Activated CD8-positive, alpha-beta T cell treated with anti-CD3 and anti-CD28 coated beads for 36 hours (primary cell): ENCODE data around the gene TGFBR1. TPM values are rescaled to one million over a fixed set of nuclear protein-coding genes. Genes with fewer than 3 reads are reported as not detected.

Experiments
- ATAC-seq: fragments of 200-7000 bp; cut with Tn5 transposase; one replicate; pipeline ENCODE4 v1.10.0; 2021; ENCODE audit warnings: mild to moderate bottlenecking, moderate library complexity
- CTCF ChIA-PET: fragments of 350-600 bp; sonication (Branson Sonifier 250); formaldehyde crosslinking; loops from one replicate; lab custom pipeline; 2021; ENCODE audit warnings: antibody characterized with exemption; lab: Charles Lee
- POLR2A ChIA-PET: fragments of 350-600 bp; sonication (Branson Sonifier 250); formaldehyde crosslinking; loops from one replicate; lab custom pipeline; 2021; ENCODE audit warnings: antibody characterized with exemption; lab: Charles Lee
- DNase-seq: peaks from one replicate; pipeline ENCODE4 v3.0.0-alpha.2; 2020
- H3K27ac Mint-ChIP-seq: one replicate; pipeline ENCODE4 v1.8.0; 2021; ENCODE audit warnings: mild to moderate bottlenecking, mixed read lengths
- H3K27me3 Mint-ChIP-seq: one replicate; pipeline ENCODE4 v1.8.0; 2021; ENCODE audit warnings: mixed read lengths
- H3K36me3 Mint-ChIP-seq: one replicate; pipeline ENCODE4 v1.8.0; 2021; ENCODE audit warnings: low read depth, mixed read lengths
- H3K4me1 Mint-ChIP-seq: one replicate; pipeline ENCODE4 v1.8.0; 2021; ENCODE audit warnings: low read depth, mixed read lengths
- H3K4me3 Mint-ChIP-seq: one replicate; pipeline ENCODE4 v1.8.0; 2021; ENCODE audit warnings: mild to moderate bottlenecking, moderate library complexity, mixed read lengths
- H3K9me3 Mint-ChIP-seq: one replicate; pipeline ENCODE4 v1.8.0; 2021; ENCODE audit warnings: mixed read lengths
- CTCF ChIP-seq: fragments of 200-600 bp; IDR thresholded peaks from one replicate; pipeline ENCODE4 v1.8.0; 2022; ENCODE audit warnings: antibody characterized with exemption, mild to moderate bottlenecking
- intact Hi-C: fragments of 100-400 bp; cut with micrococcal nuclease; formaldehyde crosslinking; loops from one replicate; pipeline ENCODE4 v1.10.0; 2022
- total RNA-seq, 2 experiments: library from RNA; stranded (reverse); gene quantifications; one replicate each; pipeline ENCODE4 v1.2.3, GENCODE V29; 2021

TGFBR1 gene
- total RNA-seq, 2 experiments from 2014 or later, result 34.3 to 36.5 TPM

- ChIA-PET POLR2A (interaction anchor here (0.6 to 1.3 kb wide), 5 partner anchors 11 to 152 kb away, joined by 3 read pairs; no protein-coding TSS in a partner anchor), CTCF (interaction anchor here (0.8 to 3.0 kb wide), 14 partner anchors 9 to 303 kb away, joined by 3 to 26 read pairs (median 5); no protein-coding TSS in a partner anchor)
- no peaks in the 10 kb centered on the region for H3K27me3 Mint-ChIP-seq
- H3K4me1 Mint-ChIP-seq, result peaks cover 42% of the 10 kb centered on the region
- peaks cover 41% of the 10 kb centered on the region for H3K36me3 Mint-ChIP-seq
- no peak for TF ChIP-seq CTCF
- DNase-seq (no peak), ATAC-seq (peak; percentile 90)
- H3K4me3 Mint-ChIP-seq, result peak overlapping the region; percentile 32
- H3K9me3 Mint-ChIP-seq, result no peaks in the 10 kb centered on the region
- peak overlapping the region; percentile 55 for H3K27ac Mint-ChIP-seq
- intact Hi-C loops, result loop anchor here (5.0 kb wide), 1 partner anchor 33 kb away; no protein-coding TSS in a partner anchor
Measured at GRCh38 chr9:99150451-99151171, 45.7 kb downstream of the TGFBR1 start.

GRCh38 chr9:99154356-99154755 is 49.4 kb downstream of the TGFBR1 start:
- Mint-ChIP-seq H3K27me3 (no peaks in the 10 kb centered on the region), H3K9me3 (no peaks in the 10 kb centered on the region), H3K36me3 (peaks cover 17% of the 10 kb centered on the region), H3K4me3 (no peak overlapping the region), H3K4me1 (peaks cover 29% of the 10 kb centered on the region), H3K27ac (no peak overlapping the region)
- ChIA-PET CTCF (interaction anchor here (0.8 to 1.3 kb wide), 2 partner anchors 9 to 26 kb away, joined by 3 to 4 read pairs; no protein-coding TSS in a partner anchor), POLR2A (no interaction called here)
- ATAC-seq, result no peak
- intact Hi-C loops, result loop anchor here (5.0 kb wide), 1 partner anchor 37 kb away; no protein-coding TSS in a partner anchor
- DNase-seq, result no peak
- TF ChIP-seq CTCF, result no peak

- intact Hi-C loops, result no loop called here
- ATAC-seq, result no peak
- Mint-ChIP-seq H3K4me1 (peaks cover 22% of the 10 kb centered on the region), H3K4me3 (no peak overlapping the region), H3K27me3 (peaks cover 1% of the 10 kb centered on the region), H3K27ac (no peak overlapping the region), H3K9me3 (no peaks in the 10 kb centered on the region), H3K36me3 (peaks cover 14% of the 10 kb centered on the region)
- ChIA-PET CTCF (interaction anchor here (1.0 to 1.4 kb wide), 2 partner anchors 15 to 16 kb away, joined by 3 to 4 read pairs; no protein-coding TSS in a partner anchor), POLR2A (no interaction called here)
- no peak for TF ChIP-seq CTCF
- DNase-seq, result no peak
Measured at GRCh38 chr9:99155736-99156135, 50.8 kb downstream of the TGFBR1 start.

GRCh38 chr9:99158629-99159028 is 53.7 kb downstream of the TGFBR1 start:
- ChIA-PET CTCF (interaction anchor here (1.3 to 1.7 kb wide), 3 partner anchors 8 to 26 kb away, joined by 3 to 5 read pairs (median 4); no protein-coding TSS in a partner anchor), POLR2A (no interaction called here)
- Mint-ChIP-seq H3K9me3 (no peaks in the 10 kb centered on the region), H3K4me1 (peaks cover 15% of the 10 kb centered on the region), H3K4me3 (no peak overlapping the region), H3K36me3 (peaks cover 2% of the 10 kb centered on the region), H3K27me3 (peaks cover 1% of the 10 kb centered on the region), H3K27ac (no peak overlapping the region)
- ATAC-seq (no peak), DNase-seq (no peak)
- intact Hi-C loops, result no loop called here
- TF ChIP-seq CTCF, result no peak

- Mint-ChIP-seq H3K27me3 (peaks cover 1% of the 10 kb centered on the region), H3K27ac (no peak overlapping the region), H3K36me3 (no peaks in the 10 kb centered on the region), H3K4me3 (no peak overlapping the region), H3K4me1 (peaks cover 24% of the 10 kb centered on the region), H3K9me3 (no peaks in the 10 kb centered on the region)
- CTCF ChIA-PET, result interaction anchor here (1.0 to 1.9 kb wide), 4 partner anchors 25 to 185 kb away, joined by 3 to 9 read pairs (median 5); no protein-coding TSS in a partner anchor
- intact Hi-C loops, result no loop called here
- POLR2A ChIA-PET, result interaction anchor here (1.1 kb wide), 1 partner anchor 19 kb away, joined by 3 read pairs; no protein-coding TSS in a partner anchor
- ATAC-seq (no peak), DNase-seq (no peak)
- TF ChIP-seq CTCF, result no peak
Measured at GRCh38 chr9:99160173-99160572, 55.3 kb downstream of the TGFBR1 start.
